ELF-1 (cell line): Measurements from ENCODE around the gene POU1F1.
"Not testable (repeated sequence)": the region's sequence is repeated elsewhere in the genome, so short reads cannot be mapped to it uniquely, and the experiment has no call there.

Experiments
- DNase-seq: peaks from one replicate; pipeline ENCODE4 v3.0.0-alpha.2; 2016; ENCODE audit warnings: low read depth, low spot score

POU1F1 gene

DNA sequence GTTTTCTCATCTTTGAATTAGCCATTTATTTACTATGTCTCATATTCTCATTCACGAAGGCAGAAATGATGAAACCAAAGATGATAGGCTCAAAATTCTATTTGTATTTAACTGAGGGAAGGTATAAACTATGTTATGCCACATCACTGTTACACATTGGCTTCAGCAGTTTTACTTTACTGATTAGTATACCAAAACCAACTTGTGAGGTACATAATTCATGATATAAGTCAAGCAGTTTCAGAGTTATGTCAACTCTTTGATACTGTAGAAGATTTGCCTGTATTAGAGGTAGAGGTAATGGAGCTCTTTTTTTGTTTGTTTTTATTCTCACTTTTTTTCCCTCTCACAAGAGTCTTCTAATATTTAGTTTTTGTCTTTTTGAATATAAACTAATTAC, 26.4 kb downstream of the POU1F1 start:
- DNase-seq, result no peak

DNA sequence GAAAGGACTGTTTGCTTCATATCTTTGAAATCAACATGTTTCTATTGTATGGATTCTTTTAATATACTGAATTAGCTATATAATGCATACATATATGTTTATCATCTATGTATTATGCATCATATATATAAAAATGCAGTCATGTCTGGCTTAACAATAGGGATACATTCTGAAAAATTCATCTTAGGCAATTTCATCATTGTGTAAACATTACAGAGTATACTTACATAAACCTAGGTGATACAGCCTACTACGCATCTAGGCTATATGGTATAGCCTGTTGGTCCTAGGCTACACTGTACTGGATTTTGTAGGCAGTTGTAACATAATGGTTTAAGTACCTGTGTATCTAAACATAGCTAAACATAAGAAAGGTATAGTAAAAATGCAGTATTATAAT, 27.6 kb downstream of the POU1F1 start:
- DNase-seq, result no peak

- not testable (repeated sequence) for DNase-seq
Measured at GRCh38 chr3:87248231-87248630, 28.2 kb downstream of the POU1F1 start.

DNA sequence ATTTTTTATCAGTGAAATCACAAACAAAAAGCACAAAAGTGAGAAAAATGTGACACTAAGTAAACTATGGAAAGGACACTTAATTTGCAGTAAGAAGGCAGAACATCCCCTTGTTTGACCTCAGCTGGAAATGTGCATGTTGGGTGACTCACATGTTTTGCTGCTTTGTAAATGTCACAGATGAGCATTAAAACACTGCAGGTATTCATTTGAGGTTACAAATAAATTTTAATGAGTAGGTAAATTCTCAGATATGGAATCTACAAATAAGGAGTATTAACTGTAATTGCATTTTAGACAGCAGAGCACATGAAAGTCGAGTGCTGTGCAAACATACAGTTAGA, 29.0 kb downstream of the POU1F1 start:
- no peak for DNase-seq

DNA sequence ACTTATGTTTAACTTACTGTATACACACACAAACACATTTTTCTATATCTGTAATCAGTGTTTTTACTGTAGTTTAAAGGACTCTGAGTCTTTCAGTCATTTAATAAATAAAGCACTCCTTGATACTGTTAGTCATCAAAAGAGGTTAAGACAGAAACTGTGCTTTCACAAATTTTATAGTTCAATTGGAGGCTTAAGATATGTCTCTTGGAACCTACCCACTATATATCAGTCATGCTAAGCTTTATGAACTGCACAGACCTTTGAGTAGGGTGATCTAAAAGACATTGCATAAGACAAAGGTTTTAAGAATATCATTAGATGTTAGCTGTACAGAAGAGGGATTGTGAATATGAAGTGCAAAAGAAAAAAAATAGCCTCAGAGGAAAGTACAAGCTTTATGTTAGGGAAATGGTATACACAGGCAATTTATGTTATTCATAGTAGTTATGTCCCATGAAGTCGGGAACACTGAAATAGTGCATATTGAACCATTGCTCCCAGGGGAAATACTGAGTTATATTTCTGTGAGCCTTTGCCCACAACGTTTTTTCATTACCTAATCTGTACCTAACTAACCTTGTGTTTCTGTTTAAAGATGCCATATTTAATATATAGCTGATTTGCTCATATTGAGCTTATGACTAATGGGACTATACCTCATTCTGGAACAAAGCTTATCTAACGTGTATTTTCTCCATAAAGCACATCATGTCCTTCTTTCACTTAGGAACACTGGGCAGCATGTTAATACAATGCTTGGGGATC, 29.5 kb downstream of the POU1F1 start:
- DNase-seq, result no peak

DNA sequence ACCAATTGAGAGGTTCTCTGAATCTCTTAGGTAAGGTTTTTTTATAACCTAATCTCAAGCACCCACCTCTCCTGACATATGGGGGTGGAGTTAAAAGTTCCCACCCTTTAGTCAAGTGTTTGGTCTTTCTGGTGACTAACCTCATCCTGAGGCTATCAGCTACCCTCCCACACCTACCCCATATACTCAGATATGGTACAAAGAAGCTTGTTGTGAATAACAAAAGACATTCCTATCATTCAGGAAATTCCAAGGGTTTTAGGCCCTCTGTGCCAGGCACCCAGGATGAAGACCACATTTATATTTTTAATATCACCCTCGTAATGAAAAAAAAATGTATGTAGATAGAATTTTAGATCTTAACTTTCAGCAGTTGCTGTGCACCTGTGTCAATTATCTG, 40.3 kb downstream of the POU1F1 start:
- DNase-seq, result peak; percentile 3

- DNase-seq, result no peak
Measured at GRCh38 chr3:87233805-87234204, 42.6 kb downstream of the POU1F1 start.

DNA sequence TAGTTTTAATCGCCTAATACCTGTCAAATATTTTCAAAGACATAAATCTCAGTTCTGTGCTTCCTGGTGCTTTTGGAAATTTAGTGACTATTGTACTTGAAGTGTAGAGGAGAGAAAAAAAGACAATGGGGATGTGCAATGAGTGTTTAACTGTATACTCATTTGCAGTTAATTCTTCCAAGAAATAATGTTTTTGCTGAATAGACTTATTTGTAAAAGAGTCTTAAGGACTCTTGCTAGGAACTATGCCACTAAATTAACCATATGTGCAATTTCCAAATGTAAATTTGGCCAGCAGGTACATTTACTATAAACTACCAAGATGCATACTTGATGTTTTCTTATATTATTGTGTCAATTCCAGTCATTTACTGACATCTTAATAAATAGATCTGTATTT, 47.3 kb downstream of the POU1F1 start:
- no peak for DNase-seq

DNA sequence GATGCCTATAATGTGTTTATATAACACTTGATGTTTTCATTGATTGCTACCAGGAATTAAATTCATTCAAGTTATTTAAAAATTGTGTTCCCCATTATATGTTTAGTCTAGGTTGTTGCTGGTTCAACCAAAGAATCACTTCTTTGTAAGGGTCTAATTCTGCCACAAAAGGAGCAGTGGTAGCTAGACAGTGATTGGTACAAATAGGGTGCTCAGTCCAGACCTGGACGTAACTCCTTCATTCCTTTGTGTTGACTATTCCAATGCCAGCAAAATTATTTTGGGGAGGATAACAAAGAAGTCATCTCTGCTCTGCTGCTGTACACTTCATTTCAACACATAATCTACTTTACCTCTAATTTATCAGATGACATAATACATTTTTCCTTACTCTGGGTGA, 48.1 kb downstream of the POU1F1 start:
- DNase-seq, result no peak

- no peak for DNase-seq
Measured at GRCh38 chr3:87227835-87228144, 48.6 kb downstream of the POU1F1 start.

DNA sequence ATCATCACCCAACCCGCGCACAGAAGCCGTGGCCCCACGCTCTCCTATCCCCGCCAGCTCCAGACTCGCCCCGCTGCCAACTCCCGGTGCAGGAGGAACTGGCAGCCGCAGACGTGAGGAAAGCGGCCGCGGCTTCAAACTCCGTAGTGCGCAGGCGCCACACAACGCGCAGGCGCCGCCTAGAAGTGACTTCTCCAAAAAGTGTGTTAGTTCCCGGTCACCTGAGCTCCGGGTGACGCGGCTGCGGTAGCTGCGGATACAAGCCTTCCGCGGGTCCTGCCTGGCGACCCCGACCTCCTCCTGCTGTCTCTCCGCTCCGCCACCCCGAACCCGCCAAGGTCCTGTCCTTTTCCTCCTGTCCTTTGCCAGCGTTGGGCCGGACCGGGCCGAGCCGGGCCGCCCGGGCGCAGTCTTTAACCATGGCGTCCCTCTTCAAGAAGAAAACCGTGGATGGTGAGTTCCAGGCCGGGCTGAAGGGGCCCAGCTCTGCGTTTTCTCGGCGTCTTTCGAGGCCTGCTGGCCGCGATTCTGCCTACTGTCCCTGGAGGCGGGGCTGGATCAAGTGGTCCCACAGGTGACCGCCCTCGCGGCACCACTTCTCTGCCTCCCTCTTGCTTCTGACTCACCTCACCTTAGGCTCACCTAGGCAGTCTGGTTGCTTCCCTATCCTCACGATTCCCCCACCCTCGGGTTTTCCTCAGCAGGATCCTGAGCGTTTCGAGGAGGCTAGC, 49.1 kb downstream of the POU1F1 start, which contains the start of gene CHMP2B:
TSS of gene CHMP2B (plus strand) at position 206 of the 731 bp plus-strand sequence. CDS start at position 420, 214 bp downstream.
- peak; percentile 97 for DNase-seq

DNA sequence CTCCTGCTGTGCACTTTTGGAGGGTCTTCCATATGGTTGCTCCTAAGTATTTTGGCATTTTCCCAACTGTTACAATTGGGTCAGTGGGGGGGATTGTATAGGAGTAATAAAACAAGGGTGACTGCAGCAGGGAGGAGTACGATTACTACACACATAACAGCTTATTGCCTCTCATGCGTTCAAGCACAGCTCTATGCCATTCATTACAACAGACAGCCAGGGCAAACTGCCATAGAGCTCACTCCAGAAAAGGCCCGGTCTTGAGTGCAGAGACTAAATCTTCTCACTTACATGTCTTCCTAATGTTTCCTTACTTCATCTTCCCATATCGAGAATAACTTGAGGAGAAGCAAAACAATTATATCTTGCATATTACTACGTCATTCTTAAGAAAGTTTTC, 50.7 kb downstream of the POU1F1 start:
- no peak for DNase-seq

DNA sequence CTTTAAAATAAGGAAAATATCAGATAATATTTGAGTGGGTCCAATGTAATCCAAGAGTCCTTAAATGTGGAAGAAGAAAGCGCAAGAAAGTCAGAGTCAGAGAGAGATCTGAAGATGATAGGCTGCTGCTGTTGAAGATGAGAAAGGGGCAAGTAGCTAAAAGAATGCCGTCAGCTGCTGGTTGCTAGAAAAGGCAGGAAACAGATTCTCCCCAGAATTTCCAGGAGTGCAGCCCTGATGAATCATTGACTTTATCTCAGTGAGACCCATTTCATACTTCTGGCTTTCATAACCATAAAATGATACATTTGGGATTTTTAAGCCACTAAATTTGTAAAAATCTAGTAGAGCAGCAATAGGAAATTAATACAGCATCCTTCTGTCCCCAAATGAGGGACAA, 56.8 kb downstream of the POU1F1 start:
- no peak for DNase-seq

- no peak for DNase-seq
Measured at GRCh38 chr3:87218560-87218959, 57.8 kb downstream of the POU1F1 start.
